Body of pancreas (tissue), 4 donors: ENCODE data around the gene NDUFV1.

Source experiments
- CTCF ChIP-seq, 7 experiments: fragments of 450-650 bp in 4 of 7; fragments of 200-600 bp in 3 of 7; sonication (generic) in 3 of 7; IDR thresholded peaks; one replicate each; pipeline ENCODE4 v1.5.1; 2016 to 2019; ENCODE audit warnings: antibody characterized with exemption in 7 of 7
- POLR2A ChIP-seq, 3 donors: fragments of 450-650 bp; IDR thresholded peaks; one replicate each; pipeline ENCODE4 v1.6.1; 2016; ENCODE audit warnings: antibody characterized with exemption in 3 of 3, mild to moderate bottlenecking in 2 of 3

GRCh38 chr11:67583247-67584204, 23.2 kb upstream of the NDUFV1 start, which contains the start of gene GSTP1:
- TF ChIP-seq CTCF (IDR thresholded peaks at IDR 0.05) (peak; percentile 51 to 94 (median 66)), POLR2A (IDR thresholded peaks at IDR 0.05) (peak; percentile 90 to 92 (median 90))
